ENCODE measurements around the gene PGP. TPM values are rescaled to one million over a fixed set of nuclear protein-coding genes. Genes with fewer than 3 reads are reported as not detected.

PGP gene
- total and polyA plus RNA-seq, 8 donors = 9.3 to 90.4 (median 11.3) TPM

DNA sequence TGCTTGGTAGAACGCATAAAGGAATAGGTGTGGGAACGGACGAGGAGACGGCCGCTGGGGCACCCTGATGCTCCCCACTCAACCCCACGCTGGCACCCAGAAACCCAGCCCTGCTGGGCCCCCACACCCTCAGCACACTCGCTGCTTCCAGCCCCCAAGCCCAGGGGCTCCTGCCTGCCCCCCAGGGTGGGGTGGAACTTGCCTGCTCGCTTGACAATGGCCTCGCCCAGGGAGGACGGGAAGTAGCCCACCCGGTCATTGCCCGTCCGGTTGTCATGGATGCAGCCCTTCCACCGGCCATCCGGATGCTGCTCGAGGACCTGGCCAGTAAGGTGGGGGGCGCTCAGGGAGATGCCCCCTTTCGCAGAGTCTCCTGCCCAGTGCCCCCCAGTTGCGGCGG, 28.1 kb downstream of the PGP start:
- Histone ChIP-seq H3K36me3 (no peaks in the 10 kb centered on the region), H3K27ac (no peak overlapping the region), H3K9me3 (no peaks in the 10 kb centered on the region), H3K27me3 (no peaks in the 10 kb centered on the region), H3K4me3 (no peak overlapping the region), H3K4me1 (no peaks in the 10 kb centered on the region)
- TF ChIP-seq POLR2A (IDR thresholded peaks at IDR 0.05) (no peak), EP300 (IDR thresholded peaks at IDR 0.05) (no peak), POLR2AphosphoS5 (IDR thresholded peaks at IDR 0.05) (no peak)
- TF ChIP-seq, protein P1, sequence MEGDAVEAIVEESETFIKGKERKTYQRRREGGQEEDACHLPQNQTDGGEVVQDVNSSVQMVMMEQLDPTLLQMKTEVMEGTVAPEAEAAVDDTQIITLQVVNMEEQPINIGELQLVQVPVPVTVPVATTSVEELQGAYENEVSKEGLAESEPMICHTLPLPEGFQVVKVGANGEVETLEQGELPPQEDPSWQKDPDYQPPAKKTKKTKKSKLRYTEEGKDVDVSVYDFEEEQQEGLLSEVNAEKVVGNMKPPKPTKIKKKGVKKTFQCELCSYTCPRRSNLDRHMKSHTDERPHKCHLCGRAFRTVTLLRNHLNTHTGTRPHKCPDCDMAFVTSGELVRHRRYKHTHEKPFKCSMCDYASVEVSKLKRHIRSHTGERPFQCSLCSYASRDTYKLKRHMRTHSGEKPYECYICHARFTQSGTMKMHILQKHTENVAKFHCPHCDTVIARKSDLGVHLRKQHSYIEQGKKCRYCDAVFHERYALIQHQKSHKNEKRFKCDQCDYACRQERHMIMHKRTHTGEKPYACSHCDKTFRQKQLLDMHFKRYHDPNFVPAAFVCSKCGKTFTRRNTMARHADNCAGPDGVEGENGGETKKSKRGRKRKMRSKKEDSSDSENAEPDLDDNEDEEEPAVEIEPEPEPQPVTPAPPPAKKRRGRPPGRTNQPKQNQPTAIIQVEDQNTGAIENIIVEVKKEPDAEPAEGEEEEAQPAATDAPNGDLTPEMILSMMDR (IDR thresholded peaks at IDR 0.05) = no peak
- WGBS, 5 donors = 84 to 93% (median 88%) methylated on average over 16 to 20 of the region's 20 CpGs
- DNase-seq = no peak
- intact Hi-C loops (cut with DNase I; ENCODE audit: low total_unique reads) = no loop called here

DNA sequence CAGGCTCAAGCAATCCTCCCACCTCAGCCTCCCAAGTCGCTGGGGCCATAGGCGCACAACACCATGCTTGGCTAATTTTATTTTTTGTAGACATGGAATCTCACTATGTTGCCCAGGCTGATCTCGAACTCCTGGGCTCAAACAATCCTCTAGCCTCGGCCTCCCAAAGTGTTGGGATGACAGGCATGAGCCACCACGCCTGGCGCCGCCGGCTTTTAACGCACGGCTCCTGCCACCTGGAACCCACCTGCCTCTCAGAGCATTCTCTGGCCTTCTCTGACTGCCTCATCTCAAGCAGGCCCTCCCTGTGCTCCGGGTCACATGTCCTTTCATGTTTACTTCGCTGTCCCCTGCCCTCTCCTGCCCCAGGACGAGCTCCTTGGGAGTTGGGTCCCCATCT, 28.6 kb downstream of the PGP start:
- intact Hi-C loops (cut with DNase I; ENCODE audit: low total_unique reads) = no loop called here
- 86 to 89% (median 87%) methylated on average over 13 of the region's 13 CpGs for WGBS, 5 donors
- no peak overlapping the region for H3K27ac ChIP-seq
- H3K27me3 ChIP-seq = no peaks in the 10 kb centered on the region
- no peaks in the 10 kb centered on the region for H3K4me1 ChIP-seq
- H3K36me3 ChIP-seq = no peaks in the 10 kb centered on the region
- no peak for DNase-seq
- no peaks in the 10 kb centered on the region for H3K9me3 ChIP-seq
- TF ChIP-seq EP300 (IDR thresholded peaks at IDR 0.05) = no peak
- no peak for TF ChIP-seq POLR2AphosphoS5 (IDR thresholded peaks at IDR 0.05)
- TF ChIP-seq, protein P1 (IDR thresholded peaks at IDR 0.05) = no peak
- no peak for TF ChIP-seq POLR2A (IDR thresholded peaks at IDR 0.05)
- no peak overlapping the region for H3K4me3 ChIP-seq

DNA sequence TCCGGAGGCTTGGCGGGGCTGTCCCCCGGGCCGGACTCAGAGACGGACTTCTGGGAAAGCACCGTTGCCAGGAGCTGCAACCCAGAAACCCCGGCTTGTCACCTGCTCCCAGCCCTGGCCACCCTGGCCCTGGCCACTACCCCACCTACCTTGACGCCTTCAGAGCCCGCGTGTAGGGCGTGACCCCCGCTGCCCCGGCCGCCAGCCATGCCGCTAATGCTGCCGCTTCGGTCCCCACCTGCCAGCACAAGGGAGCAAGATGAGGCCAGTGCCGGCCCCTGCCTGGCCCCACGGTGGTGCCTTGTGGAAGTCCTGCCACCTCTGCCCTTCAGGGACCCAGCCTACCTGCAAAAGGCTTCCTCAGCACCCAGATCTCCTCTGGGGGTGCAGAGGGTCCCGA, 29.7 kb downstream of the PGP start:
- Histone ChIP-seq H3K4me3 (no peak overlapping the region), H3K27ac (no peak overlapping the region), H3K4me1 (no peaks in the 10 kb centered on the region), H3K9me3 (no peaks in the 10 kb centered on the region), H3K27me3 (no peaks in the 10 kb centered on the region), H3K36me3 (no peaks in the 10 kb centered on the region)
- no peak for TF ChIP-seq POLR2A (IDR thresholded peaks at IDR 0.05)
- TF ChIP-seq, protein P1 (IDR thresholded peaks at IDR 0.05) = no peak
- TF ChIP-seq POLR2AphosphoS5 (IDR thresholded peaks at IDR 0.05) = no peak
- TF ChIP-seq EP300 (IDR thresholded peaks at IDR 0.05) = no peak
- WGBS, 5 donors = 73 to 100% (median 82%) methylated on average over 1 to 20 of the region's 20 CpGs
- no peak for DNase-seq
- intact Hi-C loops (cut with DNase I; ENCODE audit: low total_unique reads) = no loop called here

DNA sequence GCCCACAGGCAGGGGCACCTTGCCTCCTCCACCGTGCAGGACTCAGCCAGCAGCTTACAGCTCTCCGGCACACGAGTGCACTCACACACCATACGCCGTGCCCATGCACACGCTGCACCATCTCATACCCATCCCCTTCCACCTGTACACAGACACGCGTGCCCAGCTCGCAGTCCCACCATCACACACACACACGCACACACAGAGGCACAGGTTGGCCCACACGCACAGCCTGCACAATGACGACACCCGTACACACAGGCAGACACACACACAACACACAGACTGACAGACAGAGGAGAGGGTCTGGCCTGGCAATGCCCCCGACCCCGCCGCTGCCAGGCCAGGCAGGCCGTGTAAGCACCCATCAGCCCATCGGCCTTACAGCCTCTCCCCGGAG, 30.3 kb downstream of the PGP start:
- 82 to 91% (median 85%) methylated on average over 17 to 19 of the region's 19 CpGs for WGBS, 5 donors
- no peak for DNase-seq
- Histone ChIP-seq H3K36me3 (no peaks in the 10 kb centered on the region), H3K27me3 (peaks cover 0 to 2% (median 0%) of the 10 kb centered on the region in 3 donors), H3K9me3 (no peaks in the 10 kb centered on the region), H3K27ac (no peak overlapping the region), H3K4me1 (no peaks in the 10 kb centered on the region), H3K4me3 (no peak overlapping the region)
- TF ChIP-seq, protein P1 (IDR thresholded peaks at IDR 0.05) = no peak
- TF ChIP-seq POLR2AphosphoS5 (IDR thresholded peaks at IDR 0.05) (no peak), EP300 (IDR thresholded peaks at IDR 0.05) (no peak), POLR2A (IDR thresholded peaks at IDR 0.05) (no peak)
- intact Hi-C loops (cut with DNase I; ENCODE audit: low total_unique reads) = no loop called here
